Hepatocyte (in vitro differentiated cells): Measurements from ENCODE around the gene CTNNA2.

ENCODE experiments used
- EZH2phosphoT487 ChIP-seq: fragments of 200-600 bp; sonication (generic); IDR thresholded peaks from one replicate; pipeline ENCODE4 v1.6.1; 2018; ENCODE audit warnings: antibody characterized with exemption, mild to moderate bottlenecking, low read depth, moderate library complexity; ENCODE audit not compliant: unreplicated experiment, severe bottlenecking
- TF ChIP-seq, protein P1 (sequence below): fragments of 200-600 bp; sonication (generic); IDR thresholded peaks from 2 replicates; pipeline ENCODE4 v1.5.1; 2016; ENCODE audit warnings: antibody characterized with exemption, mild to moderate bottlenecking; ENCODE audit not compliant: poor library complexity

DNA sequence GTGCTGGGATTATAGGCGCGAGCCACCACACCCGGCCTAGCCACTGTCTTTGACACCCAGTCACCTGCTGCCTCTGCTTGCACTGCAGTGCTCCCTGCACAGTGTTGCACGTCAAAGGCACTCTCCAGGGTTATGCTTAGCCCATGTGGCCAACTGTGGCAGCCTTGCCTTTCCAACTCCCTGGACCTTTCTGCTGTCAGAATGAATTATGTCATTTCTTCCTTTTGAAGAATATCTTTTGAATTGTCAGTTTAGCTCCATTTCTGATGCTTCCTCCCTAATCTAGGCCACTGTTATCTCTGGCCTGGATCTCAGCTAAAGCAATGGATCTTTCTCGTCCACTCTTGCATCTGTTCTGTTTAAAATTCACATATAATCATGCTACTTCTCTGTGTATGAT, 821.0 kb downstream of the CTNNA2 start:
- TF ChIP-seq, protein P1, sequence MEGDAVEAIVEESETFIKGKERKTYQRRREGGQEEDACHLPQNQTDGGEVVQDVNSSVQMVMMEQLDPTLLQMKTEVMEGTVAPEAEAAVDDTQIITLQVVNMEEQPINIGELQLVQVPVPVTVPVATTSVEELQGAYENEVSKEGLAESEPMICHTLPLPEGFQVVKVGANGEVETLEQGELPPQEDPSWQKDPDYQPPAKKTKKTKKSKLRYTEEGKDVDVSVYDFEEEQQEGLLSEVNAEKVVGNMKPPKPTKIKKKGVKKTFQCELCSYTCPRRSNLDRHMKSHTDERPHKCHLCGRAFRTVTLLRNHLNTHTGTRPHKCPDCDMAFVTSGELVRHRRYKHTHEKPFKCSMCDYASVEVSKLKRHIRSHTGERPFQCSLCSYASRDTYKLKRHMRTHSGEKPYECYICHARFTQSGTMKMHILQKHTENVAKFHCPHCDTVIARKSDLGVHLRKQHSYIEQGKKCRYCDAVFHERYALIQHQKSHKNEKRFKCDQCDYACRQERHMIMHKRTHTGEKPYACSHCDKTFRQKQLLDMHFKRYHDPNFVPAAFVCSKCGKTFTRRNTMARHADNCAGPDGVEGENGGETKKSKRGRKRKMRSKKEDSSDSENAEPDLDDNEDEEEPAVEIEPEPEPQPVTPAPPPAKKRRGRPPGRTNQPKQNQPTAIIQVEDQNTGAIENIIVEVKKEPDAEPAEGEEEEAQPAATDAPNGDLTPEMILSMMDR = no peak
- no peak for TF ChIP-seq EZH2phosphoT487
